Measurements from ENCODE around the gene GHDC. TPM values are rescaled to one million over a fixed set of nuclear protein-coding genes. Genes with fewer than 3 reads are reported as not detected.

Gene GHDC
- total and polyA plus RNA-seq, 2 of the 13 experiments (the other 11 are each of a cell fraction or from before 2014, with no cell fraction given): 15.4 to 22.5 TPM

DNA sequence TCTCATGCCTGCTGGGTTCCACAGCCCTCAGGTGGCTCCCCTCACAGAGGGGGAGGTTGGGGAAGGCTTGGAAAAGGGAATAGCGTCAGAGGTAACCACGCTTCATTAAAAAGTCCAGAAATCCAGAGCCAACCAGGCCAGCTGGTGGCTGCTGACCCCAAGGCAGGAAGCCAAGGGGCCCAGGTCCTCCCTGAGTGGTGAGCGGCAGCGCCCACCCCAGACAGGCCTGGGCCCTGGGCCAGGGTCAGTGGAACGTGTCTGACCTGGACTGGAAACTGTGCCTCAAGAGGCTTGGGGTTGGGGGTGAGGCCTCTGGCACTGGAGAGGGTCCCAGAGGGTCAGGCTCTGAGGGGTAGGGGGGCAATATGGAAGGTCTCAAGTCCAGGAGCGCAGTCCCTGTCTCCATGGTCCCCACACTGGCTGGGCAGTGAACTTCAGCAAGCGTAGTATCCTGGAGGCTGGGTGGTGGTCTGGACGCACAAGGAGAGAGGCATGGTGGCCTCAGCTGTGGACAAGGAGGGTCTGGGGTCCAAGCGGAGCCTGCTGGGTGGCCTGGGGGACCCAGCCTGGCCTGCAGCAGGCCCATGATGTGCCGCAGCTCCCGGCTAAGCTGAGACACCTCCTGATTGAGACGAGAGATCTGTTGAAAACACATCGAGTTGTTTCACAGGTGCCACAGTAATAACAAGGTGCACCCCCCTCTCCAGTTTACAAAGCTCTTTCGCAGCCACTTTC, 34.3 kb downstream of the GHDC start (continued):
- TF ChIP-seq, protein P1, sequence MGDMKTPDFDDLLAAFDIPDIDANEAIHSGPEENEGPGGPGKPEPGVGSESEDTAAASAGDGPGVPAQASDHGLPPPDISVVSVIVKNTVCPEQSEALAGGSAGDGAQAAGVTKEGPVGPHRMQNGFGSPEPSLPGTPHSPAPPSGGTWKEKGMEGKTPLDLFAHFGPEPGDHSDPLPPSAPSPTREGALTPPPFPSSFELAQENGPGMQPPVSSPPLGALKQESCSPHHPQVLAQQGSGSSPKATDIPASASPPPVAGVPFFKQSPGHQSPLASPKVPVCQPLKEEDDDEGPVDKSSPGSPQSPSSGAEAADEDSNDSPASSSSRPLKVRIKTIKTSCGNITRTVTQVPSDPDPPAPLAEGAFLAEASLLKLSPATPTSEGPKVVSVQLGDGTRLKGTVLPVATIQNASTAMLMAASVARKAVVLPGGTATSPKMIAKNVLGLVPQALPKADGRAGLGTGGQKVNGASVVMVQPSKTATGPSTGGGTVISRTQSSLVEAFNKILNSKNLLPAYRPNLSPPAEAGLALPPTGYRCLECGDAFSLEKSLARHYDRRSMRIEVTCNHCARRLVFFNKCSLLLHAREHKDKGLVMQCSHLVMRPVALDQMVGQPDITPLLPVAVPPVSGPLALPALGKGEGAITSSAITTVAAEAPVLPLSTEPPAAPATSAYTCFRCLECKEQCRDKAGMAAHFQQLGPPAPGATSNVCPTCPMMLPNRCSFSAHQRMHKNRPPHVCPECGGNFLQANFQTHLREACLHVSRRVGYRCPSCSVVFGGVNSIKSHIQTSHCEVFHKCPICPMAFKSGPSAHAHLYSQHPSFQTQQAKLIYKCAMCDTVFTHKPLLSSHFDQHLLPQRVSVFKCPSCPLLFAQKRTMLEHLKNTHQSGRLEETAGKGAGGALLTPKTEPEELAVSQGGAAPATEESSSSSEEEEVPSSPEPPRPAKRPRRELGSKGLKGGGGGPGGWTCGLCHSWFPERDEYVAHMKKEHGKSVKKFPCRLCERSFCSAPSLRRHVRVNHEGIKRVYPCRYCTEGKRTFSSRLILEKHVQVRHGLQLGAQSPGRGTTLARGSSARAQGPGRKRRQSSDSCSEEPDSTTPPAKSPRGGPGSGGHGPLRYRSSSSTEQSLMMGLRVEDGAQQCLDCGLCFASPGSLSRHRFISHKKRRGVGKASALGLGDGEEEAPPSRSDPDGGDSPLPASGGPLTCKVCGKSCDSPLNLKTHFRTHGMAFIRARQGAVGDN (CRISPR knock-in tag; IDR thresholded peaks at IDR 0.05): peak; percentile 52; the same call in 1 of the 2 replicates
- TF ChIP-seq, protein P2, sequence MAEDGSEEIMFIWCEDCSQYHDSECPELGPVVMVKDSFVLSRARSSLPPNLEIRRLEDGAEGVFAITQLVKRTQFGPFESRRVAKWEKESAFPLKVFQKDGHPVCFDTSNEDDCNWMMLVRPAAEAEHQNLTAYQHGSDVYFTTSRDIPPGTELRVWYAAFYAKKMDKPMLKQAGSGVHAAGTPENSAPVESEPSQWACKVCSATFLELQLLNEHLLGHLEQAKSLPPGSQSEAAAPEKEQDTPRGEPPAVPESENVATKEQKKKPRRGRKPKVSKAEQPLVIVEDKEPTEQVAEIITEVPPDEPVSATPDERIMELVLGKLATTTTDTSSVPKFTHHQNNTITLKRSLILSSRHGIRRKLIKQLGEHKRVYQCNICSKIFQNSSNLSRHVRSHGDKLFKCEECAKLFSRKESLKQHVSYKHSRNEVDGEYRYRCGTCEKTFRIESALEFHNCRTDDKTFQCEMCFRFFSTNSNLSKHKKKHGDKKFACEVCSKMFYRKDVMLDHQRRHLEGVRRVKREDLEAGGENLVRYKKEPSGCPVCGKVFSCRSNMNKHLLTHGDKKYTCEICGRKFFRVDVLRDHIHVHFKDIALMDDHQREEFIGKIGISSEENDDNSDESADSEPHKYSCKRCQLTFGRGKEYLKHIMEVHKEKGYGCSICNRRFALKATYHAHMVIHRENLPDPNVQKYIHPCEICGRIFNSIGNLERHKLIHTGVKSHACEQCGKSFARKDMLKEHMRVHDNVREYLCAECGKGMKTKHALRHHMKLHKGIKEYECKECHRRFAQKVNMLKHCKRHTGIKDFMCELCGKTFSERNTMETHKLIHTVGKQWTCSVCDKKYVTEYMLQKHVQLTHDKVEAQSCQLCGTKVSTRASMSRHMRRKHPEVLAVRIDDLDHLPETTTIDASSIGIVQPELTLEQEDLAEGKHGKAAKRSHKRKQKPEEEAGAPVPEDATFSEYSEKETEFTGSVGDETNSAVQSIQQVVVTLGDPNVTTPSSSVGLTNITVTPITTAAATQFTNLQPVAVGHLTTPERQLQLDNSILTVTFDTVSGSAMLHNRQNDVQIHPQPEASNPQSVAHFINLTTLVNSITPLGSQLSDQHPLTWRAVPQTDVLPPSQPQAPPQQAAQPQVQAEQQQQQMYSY (CRISPR knock-in tag; IDR thresholded peaks at IDR 0.05): no peak
- TF ChIP-seq ZNF788 (CRISPR knock-in tag; IDR thresholded peaks at IDR 0.05; ENCODE audit: borderline replicate concordance) (0 out of 2 replicates have a peak, but pooled peaks have one; percentile 19), NFKBIZ (CRISPR knock-in tag; IDR thresholded peaks at IDR 0.05) (no peak), ZNF180 (CRISPR knock-in tag; IDR thresholded peaks at IDR 0.05; ENCODE audit: borderline replicate concordance, low read depth) (no peak), KDM5B (CRISPR knock-in tag; IDR thresholded peaks at IDR 0.05; ENCODE audit: borderline replicate concordance) (0 out of 2 replicates have a peak, but pooled peaks have one; percentile 12), EED (CRISPR knock-in tag; IDR thresholded peaks at IDR 0.05) (0 out of 2 replicates have a peak, but pooled peaks have one; percentile 37), SATB2 (CRISPR knock-in tag; IDR thresholded peaks at IDR 0.05) (no peak), GABPB1 (CRISPR knock-in tag; IDR thresholded peaks at IDR 0.05) (peak; percentile 78), GABPA (IDR thresholded peaks at IDR 0.05; ENCODE audit: low read depth, low read length) (no peak), GABPA (CRISPR knock-in tag; IDR thresholded peaks at IDR 0.05; ENCODE audit: low read depth) (peak; percentile 23; the same call in 1 of the 2 replicates)
- TF ChIP-seq, protein P3, sequence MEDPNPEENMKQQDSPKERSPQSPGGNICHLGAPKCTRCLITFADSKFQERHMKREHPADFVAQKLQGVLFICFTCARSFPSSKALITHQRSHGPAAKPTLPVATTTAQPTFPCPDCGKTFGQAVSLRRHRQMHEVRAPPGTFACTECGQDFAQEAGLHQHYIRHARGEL (CRISPR knock-in tag; IDR thresholded peaks at IDR 0.05): no peak
